ENCODE data around the gene CDH13.

DNA sequence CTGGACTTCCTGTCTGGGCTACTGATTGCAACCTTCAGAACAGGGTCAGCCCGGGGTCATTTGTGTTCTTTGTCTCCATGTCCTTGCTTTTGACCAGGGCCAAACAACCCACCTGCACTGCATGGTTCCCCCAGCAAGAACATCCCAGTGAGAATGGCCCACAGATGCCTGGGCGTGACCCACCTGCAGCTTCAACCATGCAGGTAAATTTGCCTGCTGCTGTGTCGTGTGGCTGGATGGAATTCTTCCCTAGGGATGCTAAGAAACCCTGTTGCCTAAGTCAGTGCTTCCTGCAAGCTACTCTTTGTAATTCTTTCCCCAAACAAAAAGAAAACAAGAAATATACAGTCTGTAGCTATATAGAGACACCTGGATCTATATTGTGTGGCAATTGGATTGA is 12.5 kb downstream of the CDH13 start:
- TF ChIP-seq, protein P1, sequence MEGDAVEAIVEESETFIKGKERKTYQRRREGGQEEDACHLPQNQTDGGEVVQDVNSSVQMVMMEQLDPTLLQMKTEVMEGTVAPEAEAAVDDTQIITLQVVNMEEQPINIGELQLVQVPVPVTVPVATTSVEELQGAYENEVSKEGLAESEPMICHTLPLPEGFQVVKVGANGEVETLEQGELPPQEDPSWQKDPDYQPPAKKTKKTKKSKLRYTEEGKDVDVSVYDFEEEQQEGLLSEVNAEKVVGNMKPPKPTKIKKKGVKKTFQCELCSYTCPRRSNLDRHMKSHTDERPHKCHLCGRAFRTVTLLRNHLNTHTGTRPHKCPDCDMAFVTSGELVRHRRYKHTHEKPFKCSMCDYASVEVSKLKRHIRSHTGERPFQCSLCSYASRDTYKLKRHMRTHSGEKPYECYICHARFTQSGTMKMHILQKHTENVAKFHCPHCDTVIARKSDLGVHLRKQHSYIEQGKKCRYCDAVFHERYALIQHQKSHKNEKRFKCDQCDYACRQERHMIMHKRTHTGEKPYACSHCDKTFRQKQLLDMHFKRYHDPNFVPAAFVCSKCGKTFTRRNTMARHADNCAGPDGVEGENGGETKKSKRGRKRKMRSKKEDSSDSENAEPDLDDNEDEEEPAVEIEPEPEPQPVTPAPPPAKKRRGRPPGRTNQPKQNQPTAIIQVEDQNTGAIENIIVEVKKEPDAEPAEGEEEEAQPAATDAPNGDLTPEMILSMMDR (IDR thresholded peaks at IDR 0.05): no peak
- TF ChIP-seq POLR2A (IDR thresholded peaks at IDR 0.05): no peak
- TF ChIP-seq POLR2AphosphoS5 (IDR thresholded peaks at IDR 0.05): no peak
